ENCODE results near the gene PSORS1C1.

DNA sequence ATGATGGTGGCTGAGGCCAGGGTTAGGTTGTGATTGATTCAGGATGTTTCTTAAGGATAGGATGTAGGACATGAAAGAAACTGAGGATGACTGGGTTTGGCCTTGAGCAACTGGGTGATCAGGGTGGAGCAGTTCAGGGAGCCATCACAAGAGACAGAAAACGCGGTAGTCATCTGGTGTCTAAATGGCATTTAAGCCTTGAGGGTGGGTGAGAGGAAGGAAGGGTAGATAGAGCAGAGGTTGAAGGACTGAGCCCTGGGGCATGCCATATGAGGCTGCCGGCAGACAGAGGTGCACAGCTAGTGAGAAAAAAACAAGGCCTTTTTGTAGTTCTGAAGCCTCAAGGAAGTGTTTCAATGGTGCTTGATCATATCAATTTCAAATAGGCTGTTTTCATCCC, 54.0 kb downstream of the PSORS1C1 start:
- TF ChIP-seq, protein P1, sequence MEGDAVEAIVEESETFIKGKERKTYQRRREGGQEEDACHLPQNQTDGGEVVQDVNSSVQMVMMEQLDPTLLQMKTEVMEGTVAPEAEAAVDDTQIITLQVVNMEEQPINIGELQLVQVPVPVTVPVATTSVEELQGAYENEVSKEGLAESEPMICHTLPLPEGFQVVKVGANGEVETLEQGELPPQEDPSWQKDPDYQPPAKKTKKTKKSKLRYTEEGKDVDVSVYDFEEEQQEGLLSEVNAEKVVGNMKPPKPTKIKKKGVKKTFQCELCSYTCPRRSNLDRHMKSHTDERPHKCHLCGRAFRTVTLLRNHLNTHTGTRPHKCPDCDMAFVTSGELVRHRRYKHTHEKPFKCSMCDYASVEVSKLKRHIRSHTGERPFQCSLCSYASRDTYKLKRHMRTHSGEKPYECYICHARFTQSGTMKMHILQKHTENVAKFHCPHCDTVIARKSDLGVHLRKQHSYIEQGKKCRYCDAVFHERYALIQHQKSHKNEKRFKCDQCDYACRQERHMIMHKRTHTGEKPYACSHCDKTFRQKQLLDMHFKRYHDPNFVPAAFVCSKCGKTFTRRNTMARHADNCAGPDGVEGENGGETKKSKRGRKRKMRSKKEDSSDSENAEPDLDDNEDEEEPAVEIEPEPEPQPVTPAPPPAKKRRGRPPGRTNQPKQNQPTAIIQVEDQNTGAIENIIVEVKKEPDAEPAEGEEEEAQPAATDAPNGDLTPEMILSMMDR (optimal IDR thresholded peaks at IDR 0.05 in 1 of 3, IDR thresholded peaks at IDR 0.05 in 1 of 3, conservative IDR thresholded peaks at IDR 0.05 in 1 of 3; ENCODE audit: extremely low read depth in 1 of 3, insufficient read depth in 2 of 3, low read length in 3 of 3) = no peak
- TF ChIP-seq EZH2 (IDR thresholded peaks at IDR 0.05; ENCODE audit: low read length) = no peak

Measured in keratinocyte (primary cell).